Fibroblast of pulmonary artery (primary cell): ENCODE results near the gene PON2.

Experiments
- DNase-seq: peaks from one replicate; pipeline ENCODE4 v3.0.0-alpha.2; 2010; ENCODE audit warnings: low read depth
- H3K4me3 ChIP-seq: replicated peaks from 2 replicates; pipeline ENCODE4 v1.5.1; 2011; ENCODE audit warnings: low read depth, mild to moderate bottlenecking, control low read depth, low read length, moderate library complexity
- TF ChIP-seq, protein P1 (sequence below): IDR thresholded peaks from 2 replicates; pipeline ENCODE4 v1.5.1; 2011; ENCODE audit warnings: mild to moderate bottlenecking, control low read depth, low read length, inconsistent platforms; ENCODE audit errors: missing control alignments

PON2 gene

DNA sequence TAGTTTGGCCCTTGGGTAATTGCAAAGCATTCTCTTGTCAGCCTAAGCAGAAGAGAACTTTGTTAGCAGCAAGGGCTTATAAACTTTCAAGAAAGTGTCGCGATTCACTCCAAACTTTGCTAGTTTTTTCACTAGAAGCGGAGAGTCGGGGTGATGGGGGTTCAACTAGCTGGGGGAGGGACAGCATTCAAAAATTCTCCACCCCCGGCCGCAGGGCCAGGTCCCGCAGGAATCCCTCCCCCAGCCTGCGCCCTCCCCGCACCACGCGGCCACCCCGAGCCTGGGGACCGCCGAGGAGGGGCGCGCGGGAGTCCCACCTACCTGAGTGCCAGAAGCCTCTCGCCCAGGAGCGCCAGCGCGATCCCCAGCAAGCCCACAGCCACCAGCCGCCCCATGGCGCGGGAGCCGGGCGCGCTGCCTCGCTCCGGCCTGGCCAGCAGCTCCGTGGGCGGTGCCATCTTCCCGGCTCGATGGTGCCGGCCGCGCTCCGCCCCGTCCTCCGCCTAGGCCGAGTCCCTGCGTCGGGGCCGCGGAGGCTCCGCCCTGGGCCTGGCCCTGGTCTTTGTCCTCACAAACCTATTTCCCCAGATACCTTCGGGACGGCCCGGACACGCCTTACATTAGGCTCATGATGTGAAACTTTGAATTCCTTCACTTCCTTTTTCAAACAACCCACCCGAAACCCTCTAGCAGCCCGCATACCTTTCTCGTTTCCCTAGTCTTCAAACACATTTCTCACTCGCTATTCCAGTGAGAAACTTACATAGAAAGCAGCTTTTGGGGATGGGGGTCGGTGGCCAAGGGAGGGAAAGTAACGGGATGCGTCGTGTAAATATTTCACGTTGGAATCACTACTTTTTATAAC lies at the start of gene PON2:
TSS of gene PON2 (minus strand) at position 472 of the 865 bp plus-strand sequence. CDS start at position 395, 77 bp downstream.
- peak; percentile 85 for DNase-seq

DNA sequence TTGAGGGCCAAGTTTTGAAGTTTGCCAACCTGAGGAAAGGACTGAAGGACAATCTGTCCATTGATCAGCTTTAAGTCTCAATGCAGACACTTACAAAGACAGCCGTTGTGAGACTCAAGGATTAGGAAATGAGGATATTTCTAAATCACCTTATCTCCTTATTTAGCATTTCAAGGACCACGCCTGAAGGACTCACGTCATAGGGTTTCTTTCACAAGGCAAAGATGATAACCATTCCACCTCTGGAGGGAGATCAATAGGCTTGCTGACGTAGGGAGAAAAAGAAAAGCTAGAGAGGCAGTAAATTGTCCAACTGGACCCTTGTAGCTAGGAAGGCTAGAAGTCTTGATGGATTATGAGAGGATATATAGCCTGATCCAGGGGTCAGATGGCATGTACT lies 47.6 kb upstream of the PON2 start:
- H3K4me3 ChIP-seq = no peak overlapping the region
- no peak for DNase-seq
- TF ChIP-seq, protein P1, sequence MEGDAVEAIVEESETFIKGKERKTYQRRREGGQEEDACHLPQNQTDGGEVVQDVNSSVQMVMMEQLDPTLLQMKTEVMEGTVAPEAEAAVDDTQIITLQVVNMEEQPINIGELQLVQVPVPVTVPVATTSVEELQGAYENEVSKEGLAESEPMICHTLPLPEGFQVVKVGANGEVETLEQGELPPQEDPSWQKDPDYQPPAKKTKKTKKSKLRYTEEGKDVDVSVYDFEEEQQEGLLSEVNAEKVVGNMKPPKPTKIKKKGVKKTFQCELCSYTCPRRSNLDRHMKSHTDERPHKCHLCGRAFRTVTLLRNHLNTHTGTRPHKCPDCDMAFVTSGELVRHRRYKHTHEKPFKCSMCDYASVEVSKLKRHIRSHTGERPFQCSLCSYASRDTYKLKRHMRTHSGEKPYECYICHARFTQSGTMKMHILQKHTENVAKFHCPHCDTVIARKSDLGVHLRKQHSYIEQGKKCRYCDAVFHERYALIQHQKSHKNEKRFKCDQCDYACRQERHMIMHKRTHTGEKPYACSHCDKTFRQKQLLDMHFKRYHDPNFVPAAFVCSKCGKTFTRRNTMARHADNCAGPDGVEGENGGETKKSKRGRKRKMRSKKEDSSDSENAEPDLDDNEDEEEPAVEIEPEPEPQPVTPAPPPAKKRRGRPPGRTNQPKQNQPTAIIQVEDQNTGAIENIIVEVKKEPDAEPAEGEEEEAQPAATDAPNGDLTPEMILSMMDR = no peak

More for the DNA sequence above, at the start of gene PON2:
- peak within 1 kb of the TSS; percentile 60 for H3K4me3 ChIP-seq
- TF ChIP-seq, protein P1 = no peak

DNA sequence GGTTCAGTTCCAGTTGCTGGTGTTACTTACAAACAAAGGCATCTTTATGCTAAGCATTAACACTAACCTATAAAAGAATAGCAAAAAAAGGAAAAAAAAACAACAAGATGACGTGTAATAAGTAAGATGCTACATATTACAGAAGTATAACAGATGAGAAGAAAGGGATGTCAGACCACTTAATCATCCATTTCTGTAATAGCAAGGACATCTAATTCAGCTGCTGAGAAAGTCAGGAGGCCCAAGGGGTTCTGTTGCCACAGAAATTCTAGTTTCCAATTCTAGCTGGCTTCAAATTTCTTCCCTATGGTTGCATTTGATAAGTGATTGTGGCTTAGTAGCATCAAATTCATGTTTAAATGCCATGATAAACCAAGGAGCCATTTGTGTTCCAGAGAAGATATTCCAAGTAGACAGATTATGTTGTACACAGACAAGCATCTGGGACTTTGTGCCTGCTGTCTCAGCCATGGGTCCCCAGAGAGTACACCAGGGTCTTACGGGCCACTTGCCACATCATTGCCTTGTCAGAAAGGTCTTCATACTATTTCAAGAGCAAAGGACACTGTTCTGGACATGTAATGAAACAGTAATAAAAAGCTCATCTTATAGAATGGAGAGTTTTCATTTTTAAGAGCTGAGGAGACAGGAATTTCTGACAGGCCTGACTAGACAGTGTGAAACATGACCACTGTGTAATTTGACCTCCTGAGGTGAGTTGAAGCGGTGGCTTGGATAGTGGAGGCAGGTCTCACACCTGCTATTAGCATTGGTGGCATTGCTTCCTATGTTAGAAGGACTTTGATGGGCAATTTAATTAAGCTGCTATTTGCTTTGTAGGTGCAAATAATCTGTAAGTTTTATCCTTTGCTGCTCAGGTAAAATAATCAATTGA lies 46.7 kb upstream of the PON2 start:
- TF ChIP-seq, protein P1 = no peak
- DNase-seq = no peak
- no peak overlapping the region for H3K4me3 ChIP-seq

DNA sequence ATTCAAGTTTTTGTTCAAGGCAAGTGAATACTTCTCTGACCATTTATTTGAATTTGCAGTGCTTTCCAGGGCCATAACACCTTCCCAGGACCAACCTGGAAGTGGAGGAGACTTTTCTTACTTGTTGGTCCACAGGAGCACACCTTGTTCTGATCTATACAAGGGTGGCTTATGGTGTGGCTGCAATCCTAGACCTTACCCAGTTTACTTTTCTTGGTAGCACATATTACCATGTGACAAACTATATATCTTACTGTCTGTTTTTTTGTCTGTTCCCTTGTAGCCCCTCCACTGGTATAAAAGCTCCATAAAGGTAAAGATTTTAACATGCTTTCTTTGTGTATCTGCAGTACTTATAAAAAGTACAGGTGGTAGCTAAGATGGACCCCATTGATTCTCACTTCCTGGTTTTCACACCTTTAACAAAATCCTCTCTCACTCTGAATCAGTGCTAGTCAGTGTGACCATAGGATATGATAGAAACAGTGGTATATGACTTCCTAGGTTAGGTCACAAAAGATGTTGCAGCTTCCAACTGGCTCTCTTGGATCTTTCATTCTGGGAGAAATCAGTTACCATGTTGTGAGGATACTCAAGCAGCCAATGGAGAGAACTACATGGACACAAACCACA lies 45.3 kb upstream of the PON2 start:
- TF ChIP-seq, protein P1 = no peak
- no peak for DNase-seq
- no peak overlapping the region for H3K4me3 ChIP-seq

DNA sequence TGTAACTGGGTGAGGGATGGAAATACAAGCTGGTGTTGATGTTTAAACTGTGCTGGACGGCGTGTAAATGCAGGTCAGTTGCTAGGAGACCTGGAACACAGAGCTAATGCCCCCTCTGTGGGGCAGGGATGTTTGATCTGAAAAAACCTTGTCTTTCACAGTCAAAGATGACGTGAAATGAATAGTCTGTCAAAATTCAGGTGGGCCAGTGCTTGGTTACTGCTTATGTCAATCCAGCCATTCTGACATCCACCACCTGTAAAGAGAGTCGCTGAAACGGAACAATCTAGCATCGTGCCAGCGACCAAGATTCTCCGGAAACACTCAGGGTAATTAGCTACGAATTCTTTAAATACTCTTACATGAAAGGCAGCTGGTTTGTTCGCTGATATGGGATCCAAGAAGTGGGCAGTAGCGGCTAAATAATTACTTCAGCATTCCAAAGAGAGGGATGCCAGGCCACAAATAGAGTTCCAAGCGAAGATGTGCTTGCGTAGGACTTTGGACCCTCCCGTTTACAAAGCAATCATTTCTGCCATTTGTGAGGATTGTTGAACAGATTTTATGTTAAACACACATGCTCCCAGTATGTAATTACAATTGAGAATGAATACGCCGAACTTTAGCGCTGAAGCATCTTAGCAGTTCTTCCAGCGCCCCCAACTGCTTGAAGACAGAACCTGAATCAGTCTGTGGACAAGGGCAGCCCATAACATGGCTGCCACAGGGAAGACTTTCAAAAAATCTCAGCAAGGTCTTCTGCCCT lies 43.6 kb upstream of the PON2 start:
- TF ChIP-seq, protein P1 = peak; percentile 70
- peak; percentile 70 for DNase-seq
- H3K4me3 ChIP-seq = peak overlapping the region; percentile 32
